Naive thymus-derived CD8-positive, alpha-beta T cell (primary cell): ENCODE results near the gene TMC8. TPM values are rescaled to one million over a fixed set of nuclear protein-coding genes. Genes with fewer than 3 reads are reported as not detected.

Experiments
- ATAC-seq, 2 donors: fragments of 150-1000 bp; cut with Tn5 transposase in 1 of 2; sonication (Bioruptor Pico), chemical (Tn5 transposase) in 1 of 2; 1 replicate in 1 of 2; 2 replicates in 1 of 2; pipeline ENCODE4 v1.10.0; 2021; ENCODE audit warnings: mild to moderate bottlenecking in 2 of 2, moderate library complexity in 2 of 2
- POLR2A ChIA-PET: fragments of 350-600 bp; sonication (Branson Sonifier 250); formaldehyde crosslinking; loops from one replicate; lab custom pipeline; 2021; ENCODE audit warnings: antibody characterized with exemption; lab: Charles Lee
- DNase-seq, 10 donors: peaks; one replicate each; pipeline versions ENCODE4 v3.0.0 to v3.0.0-alpha.2; 2020 to 2022
- H3K27ac Mint-ChIP-seq, 10 donors: one replicate each; pipeline ENCODE4 v1.8.0; 2020 to 2022; ENCODE audit warnings: mild to moderate bottlenecking in 10 of 10, mixed read lengths in 10 of 10, moderate library complexity in 4 of 10, inconsistent platforms in 1 of 10
- H3K27me3 Mint-ChIP-seq, 5 donors: one replicate each; pipeline ENCODE4 v1.8.0; 2021 to 2022; ENCODE audit warnings: mixed read lengths in 5 of 5
- H3K36me3 Mint-ChIP-seq, 3 donors: one replicate each; pipeline ENCODE4 v1.8.0; 2020 to 2022; ENCODE audit warnings: mixed read lengths in 3 of 3, mild to moderate bottlenecking in 2 of 3, inconsistent platforms in 1 of 3
- H3K4me1 Mint-ChIP-seq, 4 donors: one replicate each; pipeline ENCODE4 v1.8.0; 2021 to 2022; ENCODE audit warnings: mixed read lengths in 4 of 4
- H3K4me3 Mint-ChIP-seq, 10 donors: one replicate each; pipeline ENCODE4 v1.8.0; 2020 to 2022; ENCODE audit warnings: mild to moderate bottlenecking in 10 of 10, mixed read lengths in 10 of 10, moderate library complexity in 6 of 10, inconsistent platforms in 1 of 10
- H3K9me3 Mint-ChIP-seq, 9 donors: one replicate each; pipeline ENCODE4 v1.8.0; 2020 to 2022; ENCODE audit warnings: mixed read lengths in 9 of 9, mild to moderate bottlenecking in 3 of 9, inconsistent platforms in 1 of 9, moderate library complexity in 1 of 9
- polyA plus RNA-seq, 3 donors: library from polyadenylated mRNA; unstranded; fragments of 300-500 nt; fragmentation: Illumina TruSeq; gene quantifications; one replicate each; pipeline ENCODE4 v1.2.3, GENCODE V29; 2021
- total RNA-seq, 8 experiments: library from RNA in 2 of 8; stranded (reverse) in 2 of 8; gene quantifications; one replicate each; pipeline ENCODE4 v1.2.3 and lab custom pipeline; 2021 to 2026

Gene TMC8
- total and polyA plus RNA-seq, 5 experiments from 2014 or later, result 62.5 to 370 (median 141) TPM

DNA sequence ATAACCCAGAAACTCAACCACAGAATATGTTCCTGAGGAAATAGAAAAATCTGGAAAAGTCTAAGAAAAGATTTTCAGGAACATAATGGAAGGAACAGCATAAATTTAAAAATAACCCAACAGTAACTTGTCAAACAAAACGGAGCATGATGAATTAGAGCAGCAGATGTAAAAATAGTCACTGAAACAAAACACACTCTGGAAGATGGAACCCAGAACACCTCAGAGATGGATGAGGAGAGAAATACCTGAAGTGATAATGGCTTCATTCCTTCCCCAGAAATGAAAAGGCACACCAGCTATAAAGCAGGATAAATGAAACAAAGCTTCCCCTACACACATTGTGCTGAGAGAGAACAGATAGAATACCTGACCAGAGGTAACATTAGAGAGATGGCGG, 49.9 kb downstream of the TMC8 start:
- no peak for DNase-seq
- peak overlapping the region in 2 of 10 donors; percentile 70 to 75 for H3K4me3 Mint-ChIP-seq
- POLR2A ChIA-PET, result interaction anchor here (1.5 kb wide), 1 partner anchor 11 kb away, joined by 3 read pairs; no protein-coding TSS in a partner anchor
- H3K36me3 Mint-ChIP-seq, result no peaks in the 10 kb centered on the region
- H3K27ac Mint-ChIP-seq, result peak overlapping the region in 2 of 10 donors; percentile 29 to 82
- H3K9me3 Mint-ChIP-seq, result no peaks in the 10 kb centered on the region
- no peak for ATAC-seq
- H3K4me1 Mint-ChIP-seq, result peaks cover 7 to 31% (median 17%) of the 10 kb centered on the region in 4 donors
- H3K27me3 Mint-ChIP-seq, result no peaks in the 10 kb centered on the region

DNA sequence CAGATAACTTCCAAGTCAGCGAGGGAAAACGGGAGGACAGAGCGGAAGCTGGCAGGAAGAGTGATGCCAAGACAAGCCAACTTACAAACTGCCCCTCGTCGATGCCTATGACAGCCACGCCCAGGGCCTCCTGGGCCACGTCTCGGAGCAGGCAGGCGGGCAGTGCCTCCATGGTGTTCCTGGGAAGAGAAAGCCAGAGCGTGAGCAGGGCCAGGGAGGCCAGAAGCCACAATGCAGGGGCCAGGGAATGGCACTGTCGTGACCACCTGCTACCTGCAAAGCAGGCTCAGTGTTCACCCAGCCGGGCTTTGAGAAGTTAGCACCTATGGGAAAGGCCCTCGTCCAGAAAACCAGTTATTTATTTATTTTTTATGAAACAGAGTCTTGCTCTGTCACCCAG, 51.9 kb downstream of the TMC8 start:
- no peak for ATAC-seq
- H3K36me3 Mint-ChIP-seq, result no peaks in the 10 kb centered on the region
- H3K9me3 Mint-ChIP-seq, result no peaks in the 10 kb centered on the region
- POLR2A ChIA-PET, result no interaction called here
- H3K4me1 Mint-ChIP-seq, result peaks cover 8 to 26% (median 11%) of the 10 kb centered on the region in 4 donors
- no peaks in the 10 kb centered on the region for H3K27me3 Mint-ChIP-seq
- no peak overlapping the region for H3K4me3 Mint-ChIP-seq
- H3K27ac Mint-ChIP-seq, result peak overlapping the region in 1 of 10 donors; percentile 41
- no peak for DNase-seq

DNA sequence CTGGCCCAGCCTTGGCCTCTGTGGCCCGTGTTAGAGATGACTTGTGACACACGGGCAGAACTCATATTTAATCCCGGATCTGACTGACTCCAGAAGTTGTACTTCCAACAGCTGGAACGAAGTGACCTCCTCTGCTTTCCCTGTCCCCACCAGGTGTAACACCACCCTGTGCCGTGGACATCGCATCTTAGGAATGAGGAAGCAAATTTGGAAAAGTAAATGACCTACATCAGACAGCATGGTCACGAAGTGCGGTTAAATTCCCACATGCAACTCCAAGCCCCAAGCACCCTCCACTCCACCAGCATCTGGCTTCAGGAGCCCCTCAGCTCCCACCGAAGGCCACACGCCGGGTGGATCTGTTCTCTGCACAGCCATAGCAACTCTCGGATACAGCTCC, 53.3 kb downstream of the TMC8 start:
- no peak for DNase-seq
- POLR2A ChIA-PET, result no interaction called here
- peaks cover 9 to 28% (median 13%) of the 10 kb centered on the region in 4 donors for H3K4me1 Mint-ChIP-seq
- no peaks in the 10 kb centered on the region for H3K27me3 Mint-ChIP-seq
- H3K9me3 Mint-ChIP-seq, result no peaks in the 10 kb centered on the region
- no peaks in the 10 kb centered on the region for H3K36me3 Mint-ChIP-seq
- H3K27ac Mint-ChIP-seq, result no peak overlapping the region
- ATAC-seq, result no peak
- no peak overlapping the region for H3K4me3 Mint-ChIP-seq

DNA sequence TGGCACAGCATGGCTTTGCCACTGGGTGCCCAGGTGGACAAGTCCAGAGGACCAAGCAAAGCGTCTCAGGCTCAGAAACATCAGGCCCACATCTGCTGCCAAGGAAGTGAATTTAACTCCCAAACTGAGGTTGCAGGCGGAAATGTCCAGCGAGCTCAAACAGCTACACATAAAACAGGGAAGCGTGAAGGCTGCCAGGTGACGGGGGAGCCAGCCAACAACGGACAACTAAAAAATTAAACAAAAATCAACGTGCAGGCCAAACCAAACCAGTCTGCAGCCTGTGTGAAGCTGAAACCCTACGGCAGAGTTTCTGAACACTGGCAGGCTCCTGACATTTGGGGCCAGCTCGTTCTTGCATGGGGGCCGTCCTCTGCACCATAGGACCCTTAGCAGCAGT, 53.8 kb downstream of the TMC8 start:
- Mint-ChIP-seq H3K27ac (no peak overlapping the region), H3K36me3 (no peaks in the 10 kb centered on the region), H3K9me3 (no peaks in the 10 kb centered on the region), H3K4me3 (peak overlapping the region in 1 of 10 donors; percentile 37), H3K27me3 (no peaks in the 10 kb centered on the region), H3K4me1 (peaks cover 9 to 26% (median 13%) of the 10 kb centered on the region in 4 donors)
- POLR2A ChIA-PET, result no interaction called here
- DNase-seq (no peak), ATAC-seq (no peak)

DNA sequence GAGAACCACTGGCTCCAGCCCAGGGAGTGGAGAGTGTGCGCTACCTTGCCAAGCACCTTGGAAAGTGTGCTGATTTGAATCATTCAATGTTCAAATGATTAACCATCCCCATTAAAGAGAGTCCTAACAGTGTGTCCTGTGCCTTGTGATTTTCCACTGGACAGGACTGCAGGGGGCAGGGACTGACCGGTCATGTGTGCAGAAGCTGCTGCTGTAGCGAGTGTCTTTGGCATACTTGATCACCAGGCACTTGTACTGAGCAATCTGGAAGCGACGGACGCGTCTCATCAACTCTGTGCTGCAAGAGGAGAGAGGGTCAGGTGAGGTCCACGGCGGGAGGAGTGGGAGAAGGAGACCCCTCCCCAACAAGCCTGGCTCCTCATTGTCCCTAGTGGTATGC, 54.3 kb downstream of the TMC8 start:
- H3K9me3 Mint-ChIP-seq, result no peaks in the 10 kb centered on the region
- no peaks in the 10 kb centered on the region for H3K27me3 Mint-ChIP-seq
- no peak for DNase-seq
- no peak for ATAC-seq
- H3K36me3 Mint-ChIP-seq, result no peaks in the 10 kb centered on the region
- H3K4me1 Mint-ChIP-seq, result peaks cover 9 to 23% (median 13%) of the 10 kb centered on the region in 4 donors
- peak overlapping the region in 2 of 10 donors; percentile 6 to 31 for H3K27ac Mint-ChIP-seq
- POLR2A ChIA-PET, result no interaction called here
- H3K4me3 Mint-ChIP-seq, result peak overlapping the region in 3 of 10 donors; percentile 0 to 7 (median 4)

DNA sequence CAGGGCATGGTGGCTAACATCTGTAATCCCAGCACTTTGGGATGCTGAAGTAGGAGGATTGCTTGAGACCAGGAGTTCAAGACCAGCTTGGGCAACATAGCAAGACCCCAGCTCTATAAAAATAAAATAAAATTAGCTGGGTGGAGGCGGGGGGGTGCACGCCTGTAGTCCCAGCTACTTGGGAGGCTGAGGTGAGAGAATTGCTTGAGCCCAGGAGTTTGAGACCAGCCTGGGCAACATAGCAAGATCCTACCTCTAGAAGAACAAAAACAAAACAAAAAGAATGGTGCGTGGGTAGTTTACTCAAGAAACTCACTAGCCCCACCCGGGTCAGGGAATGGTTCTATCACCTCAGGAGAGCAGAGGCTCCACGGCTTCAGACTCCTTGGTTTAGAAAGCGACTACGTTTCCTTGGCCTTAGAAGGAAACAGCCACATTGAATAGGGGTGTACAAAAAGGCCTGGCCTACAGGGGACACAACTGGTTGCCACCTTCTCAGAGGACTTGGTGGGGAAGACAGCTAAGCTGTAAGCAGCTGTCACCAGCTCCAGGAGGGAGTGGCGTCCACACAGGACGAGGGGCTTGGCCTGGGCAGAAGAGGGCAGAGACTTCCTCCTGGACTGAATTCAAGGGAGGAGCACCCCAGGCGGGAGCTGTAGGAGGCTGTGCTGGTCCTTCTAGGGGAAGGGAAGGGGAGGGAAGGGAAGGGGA, 55.6 kb downstream of the TMC8 start:
- H3K27me3 Mint-ChIP-seq, result no peaks in the 10 kb centered on the region
- DNase-seq (no peak), ATAC-seq (peak in 1 of 2 donors; percentile 2)
- POLR2A ChIA-PET, result interaction anchor here (0.5 to 1.2 kb wide), 5 partner anchors 13 to 740 kb away, joined by 3 to 4 read pairs (median 3); no protein-coding TSS in a partner anchor
- H3K4me1 Mint-ChIP-seq, result peaks cover 5 to 17% (median 10%) of the 10 kb centered on the region in 4 donors
- peak overlapping the region; percentile 12 to 89 (median 71) for H3K4me3 Mint-ChIP-seq
- H3K36me3 Mint-ChIP-seq, result no peaks in the 10 kb centered on the region
- peak overlapping the region in 4 of 10 donors; percentile 10 to 70 (median 53) for H3K27ac Mint-ChIP-seq
- H3K9me3 Mint-ChIP-seq, result no peaks in the 10 kb centered on the region

DNA sequence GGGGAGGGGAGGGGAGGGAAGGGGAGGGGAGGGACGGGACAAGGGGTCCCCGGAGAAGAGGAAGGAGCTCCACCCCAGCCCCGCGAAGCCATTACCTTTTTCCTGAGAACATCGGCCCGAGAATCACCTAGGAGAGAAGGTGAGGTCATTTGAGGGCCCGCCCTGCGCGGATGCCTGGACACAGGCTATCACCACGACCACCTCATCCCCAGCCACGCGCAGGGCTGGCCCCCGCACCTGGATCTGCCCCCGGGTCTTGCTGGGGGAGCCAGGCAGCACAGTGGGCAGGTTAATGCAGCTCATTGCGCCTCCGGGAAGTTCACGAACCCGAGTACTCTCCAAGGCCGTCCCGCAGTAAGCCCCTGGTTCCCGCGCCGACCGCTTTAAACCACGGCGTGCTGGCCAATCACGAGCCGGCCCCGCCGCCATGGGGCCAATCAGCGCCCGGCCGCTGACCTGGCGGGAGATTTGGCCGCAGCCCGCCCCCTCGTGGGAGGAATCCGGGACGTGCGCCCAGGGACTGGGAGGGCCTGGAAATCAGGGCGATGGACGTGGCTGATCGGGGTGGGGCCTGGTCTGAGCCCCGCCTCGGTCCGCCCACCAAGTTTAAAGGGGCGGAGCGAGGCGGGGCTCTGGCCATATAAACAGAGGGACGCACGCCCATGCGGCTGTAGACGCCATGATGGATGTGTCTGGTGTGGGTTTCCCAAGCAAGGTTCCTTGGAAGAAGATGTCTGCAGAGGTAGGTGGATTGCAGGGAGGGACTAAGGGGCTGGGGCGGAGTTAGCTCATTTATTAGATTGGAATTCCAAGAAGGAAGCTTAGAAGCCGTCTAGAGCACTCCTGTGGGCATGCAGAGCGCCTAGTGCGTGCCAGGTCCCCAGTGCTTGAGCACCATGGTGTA, 56.4 kb downstream of the TMC8 start, which contains the start of the genes AFMID and TK1:
TSS of gene AFMID (plus strand) at position 671 of the 904 bp plus-strand sequence. CDS start at position 680, 9 bp downstream.
TSS of gene TK1 (minus strand) at position 361 of the 904 bp plus-strand sequence. CDS start at position 303, 58 bp downstream.
- H3K27me3 Mint-ChIP-seq, result no peaks in the 10 kb centered on the region
- no peaks in the 10 kb centered on the region for H3K36me3 Mint-ChIP-seq
- peak within 1 kb of the TSS in 6 of 10 donors; percentile 10 to 70 (median 58) for H3K27ac Mint-ChIP-seq
- peak; percentile 91 to 94 for ATAC-seq
- H3K9me3 Mint-ChIP-seq, result no peaks in the 10 kb centered on the region
- H3K4me1 Mint-ChIP-seq, result peaks cover 5 to 17% (median 10%) of the 10 kb centered on the region in 4 donors
- DNase-seq, result peak; percentile 52 to 77 (median 64)
- POLR2A ChIA-PET, result interaction anchor here (0.5 to 1.2 kb wide), 5 partner anchors 14 to 741 kb away, joined by 3 to 4 read pairs (median 3); no protein-coding TSS in a partner anchor
- peak within 1 kb of the TSS; percentile 73 to 89 (median 85) for H3K4me3 Mint-ChIP-seq

Other genes starting within 250 kb of the TMC8 start
- gene TNRC6C, start 172.1 kb upstream of the TMC8 start, total RNA-seq, result 100 to 1,000 TPM; 113 to 116 TPM
- gene TNRC6C, start 172.1 kb upstream of the TMC8 start, polyA plus RNA-seq, result 1 to 10 TPM; 4.9 to 8.6 (median 5.8) TPM
- 100 to 1,000 TPM; 809 to 819 TPM for gene TMC6, start 2.0 kb upstream of the TMC8 start, total RNA-seq
- gene TMC6, start 2.0 kb upstream of the TMC8 start, polyA plus RNA-seq, result 100 to 1,000 TPM; 186 to 253 (median 209) TPM
- under 1 TPM in 1 of 2 experiments, not detected in 1; 0.60 TPM for gene C17orf99, start 15.6 kb downstream of the TMC8 start, total RNA-seq
- not detected for gene C17orf99, start 15.6 kb downstream of the TMC8 start, polyA plus RNA-seq
- gene SYNGR2, start 37.8 kb downstream of the TMC8 start, total RNA-seq, result 10 to 100 TPM; 58.1 to 66.6 TPM
- gene SYNGR2, start 37.8 kb downstream of the TMC8 start, polyA plus RNA-seq, result 100 to 1,000 TPM in 1 of 3 donors, 10 to 100 TPM in 2; 88.4 to 108 (median 92.1) TPM
- not detected for gene TK1, start 56.3 kb downstream of the TMC8 start, total RNA-seq
- 1 to 10 TPM in 1 of 3 donors, under 1 TPM in 1, not detected in 1; 0.18 to 1.1 TPM for gene TK1, start 56.3 kb downstream of the TMC8 start, polyA plus RNA-seq
- gene AFMID, start 56.6 kb downstream of the TMC8 start, total RNA-seq, result 1 to 10 TPM; 1.8 to 2.4 TPM
- gene AFMID, start 56.6 kb downstream of the TMC8 start, polyA plus RNA-seq, result 1 to 10 TPM in 2 of 3 donors, under 1 TPM in 1; 0.41 to 1.7 (median 1.6) TPM
- under 1 TPM in 1 of 2 experiments, not detected in 1; 0.30 TPM for gene BIRC5, start 83.5 kb downstream of the TMC8 start, total RNA-seq
- not detected for gene BIRC5, start 83.5 kb downstream of the TMC8 start, polyA plus RNA-seq
- gene TMEM235, start 100.9 kb downstream of the TMC8 start, total RNA-seq, result not detected
- gene TMEM235, start 100.9 kb downstream of the TMC8 start, polyA plus RNA-seq, result not detected
- gene SOCS3, start 229.3 kb downstream of the TMC8 start, total RNA-seq, result 1 to 10 TPM in 1 of 2 experiments, under 1 TPM in 1; 0.86 to 1.0 TPM
- gene SOCS3, start 229.3 kb downstream of the TMC8 start, polyA plus RNA-seq, result 10 to 100 TPM; 21.2 to 43.9 (median 37.3) TPM
- gene PGS1, start 247.9 kb downstream of the TMC8 start, total RNA-seq, result 10 to 100 TPM; 72.5 to 73.4 TPM
- 10 to 100 TPM; 24.3 to 46.6 (median 32.7) TPM for gene PGS1, start 247.9 kb downstream of the TMC8 start, polyA plus RNA-seq